GM23248 (cell line): Measurements from ENCODE around the gene ASIC1. TPM values are rescaled to one million over a fixed set of nuclear protein-coding genes. Genes with fewer than 3 reads are reported as not detected.

Experiments used
- DNase-seq: peaks from one replicate; pipeline ENCODE4 v3.0.0-alpha.2; 2015
- H2AFZ ChIP-seq: fragments of 200-600 bp; sonication (generic); 2 replicates; pipeline ENCODE4 v1.6.1; 2016; ENCODE audit warnings: antibody characterized with exemption
- H3F3A ChIP-seq: fragments of 200-600 bp; sonication (generic); 2 replicates; pipeline ENCODE4 v1.6.1; 2016; ENCODE audit warnings: mild to moderate bottlenecking, antibody characterized with exemption, mixed run types; ENCODE audit not compliant: insufficient read depth
- H3K27ac ChIP-seq: fragments of 200-600 bp; sonication (generic); 2 replicates; pipeline ENCODE4 v1.5.1; 2016; ENCODE audit warnings: mild to moderate bottlenecking
- H3K27me3 ChIP-seq: fragments of 200-600 bp; sonication (generic); replicated peaks from 2 replicates; pipeline ENCODE4 v1.6.1; 2016; ENCODE audit warnings: mild to moderate bottlenecking; ENCODE audit not compliant: insufficient read depth
- H3K36me3 ChIP-seq: fragments of 200-600 bp; sonication (generic); 2 replicates; pipeline ENCODE4 v1.6.1; 2016; ENCODE audit warnings: low read depth, mild to moderate bottlenecking
- H3K4me1 ChIP-seq: fragments of 200-600 bp; sonication (generic); 2 replicates; pipeline ENCODE4 v1.6.1; 2016; ENCODE audit warnings: mild to moderate bottlenecking; ENCODE audit not compliant: insufficient read depth
- H3K4me2 ChIP-seq: fragments of 200-600 bp; sonication (generic); one replicate; pipeline ENCODE4 v1.6.1; 2016; ENCODE audit warnings: mild to moderate bottlenecking; ENCODE audit not compliant: unreplicated experiment
- H3K4me3 ChIP-seq: fragments of 200-600 bp; sonication (generic); 2 replicates; pipeline ENCODE4 v1.5.1; 2016; ENCODE audit warnings: mild to moderate bottlenecking
- H3K79me2 ChIP-seq: fragments of 200-600 bp; sonication (generic); 2 replicates; pipeline ENCODE4 v1.6.1; 2016; ENCODE audit warnings: mild to moderate bottlenecking; ENCODE audit not compliant: insufficient read depth
- H3K9ac ChIP-seq: fragments of 200-600 bp; sonication (generic); 2 replicates; pipeline ENCODE4 v1.6.1; 2016; ENCODE audit warnings: mild to moderate bottlenecking
- H3K9me2 ChIP-seq: fragments of 200-600 bp; sonication (generic); 2 replicates; pipeline ENCODE4 v1.6.1; 2016; ENCODE audit warnings: mixed run types, mild to moderate bottlenecking, moderate library complexity; ENCODE audit not compliant: insufficient read depth
- H3K9me3 ChIP-seq: fragments of 200-600 bp; sonication (generic); one replicate; pipeline ENCODE4 v1.6.1; 2017; ENCODE audit warnings: low read depth
- H4K20me1 ChIP-seq: fragments of 200-600 bp; sonication (generic); 2 replicates; pipeline ENCODE4 v1.6.0; 2016; ENCODE audit not compliant: insufficient read depth
- EZH2 ChIP-seq: fragments of 200-600 bp; sonication (generic); IDR thresholded peaks from 2 replicates; pipeline ENCODE4 v1.6.1; 2018; ENCODE audit warnings: antibody characterized with exemption, mild to moderate bottlenecking; ENCODE audit not compliant: insufficient read depth, poor library complexity, severe bottlenecking
- EZH2phosphoT487 ChIP-seq: fragments of 200-600 bp; sonication (generic); IDR thresholded peaks from 2 replicates; pipeline ENCODE4 v1.6.1; 2018; ENCODE audit warnings: antibody characterized with exemption, moderate library complexity, mild to moderate bottlenecking, low read depth; ENCODE audit not compliant: insufficient read depth
- WGBS, 2 experiments: methylation state at CpG; one replicate each; pipeline ENCODE4 v1.1.6; 2015 to 2017; ENCODE audit warnings: low lambda C conversion rate in 2 of 2, low coverage in 1 of 2; ENCODE audit errors: missing lambda C conversion rate in 2 of 2; 5-methylcytosine and 5-hydroxymethylcytosine counted together
- in situ Hi-C: fragments of 300-500 bp; cut with MboI; formaldehyde crosslinking; loops from 2 replicates; pipeline ENCODE4 v1.15.0; 2020
- polyA plus RNA-seq: library from polyadenylated mRNA; unstranded; fragments of >200 nt; fragmentation: Nextera tagmentation; extraction: Ambion mirVana; gene quantifications from 2 replicates; pipeline ENCODE4 v1.2.1, GENCODE V29; 2016
- total RNA-seq: library from RNA; depleted of rRNA; stranded (reverse); fragments of >200 nt; shearing (Covaris generic); gene quantifications from 2 replicates; pipeline ENCODE4 v1.2.3, GENCODE V29; 2014

Gene ASIC1
- total and polyA plus RNA-seq, 2 experiments from 2014 or later, result 1.4 to 1.9 TPM

DNA sequence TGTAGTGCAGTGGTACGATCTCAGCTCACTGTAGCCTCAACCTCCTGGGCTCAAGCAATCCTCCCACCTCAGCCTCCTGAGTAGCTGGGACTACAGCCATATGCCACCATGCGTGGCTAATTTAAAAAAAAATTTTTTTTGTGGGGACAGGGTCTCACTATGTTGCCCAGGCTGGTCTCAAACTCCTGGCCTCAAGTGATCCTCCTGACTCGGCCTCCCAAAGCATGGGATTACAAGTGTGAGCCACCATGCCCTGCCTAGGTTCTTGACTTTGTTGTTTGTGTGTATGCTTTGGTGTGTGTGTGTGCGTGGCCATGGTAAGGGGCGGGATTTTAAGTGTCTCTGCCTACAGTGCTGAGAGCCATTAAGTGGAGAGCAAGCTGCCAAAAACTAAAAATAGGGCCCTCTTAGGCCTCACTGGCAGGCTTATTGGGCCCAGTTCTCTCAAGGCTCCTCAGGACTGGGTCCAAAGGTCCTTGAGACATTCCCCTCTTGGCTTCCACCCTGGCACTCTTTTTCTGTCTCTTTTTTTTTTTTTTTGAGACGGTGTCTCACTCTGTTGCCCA, 59.7 kb downstream of the ASIC1 start:
- TF ChIP-seq EZH2 (no peak), EZH2phosphoT487 (no peak)
- no peak overlapping the region for H3K27ac ChIP-seq
- in situ Hi-C loops, result no loop called here
- 0 out of 2 replicates have a peak, but pooled peaks cover 6% of the 10 kb centered on the region for H3K36me3 ChIP-seq
- H3K9me2 ChIP-seq, result no peaks in the 10 kb centered on the region
- no peaks in the 10 kb centered on the region for H3K4me1 ChIP-seq
- H3K9ac ChIP-seq, result no peak overlapping the region
- H3K79me2 ChIP-seq, result peaks cover 77% of the 10 kb centered on the region
- DNase-seq, result no peak
- no peak overlapping the region for H3K4me2 ChIP-seq
- no peak overlapping the region for H2AFZ ChIP-seq
- no peaks in the 10 kb centered on the region for H3K27me3 ChIP-seq
- no peak overlapping the region for H3K4me3 ChIP-seq
- H3K9me3 ChIP-seq, result no peaks in the 10 kb centered on the region
- no peaks in the 10 kb centered on the region for H4K20me1 ChIP-seq
- peaks cover 7% of the 10 kb centered on the region for H3F3A ChIP-seq
- WGBS, 2 experiments, result 80 to 88% methylated on average over 6 of the region's 6 CpGs

DNA sequence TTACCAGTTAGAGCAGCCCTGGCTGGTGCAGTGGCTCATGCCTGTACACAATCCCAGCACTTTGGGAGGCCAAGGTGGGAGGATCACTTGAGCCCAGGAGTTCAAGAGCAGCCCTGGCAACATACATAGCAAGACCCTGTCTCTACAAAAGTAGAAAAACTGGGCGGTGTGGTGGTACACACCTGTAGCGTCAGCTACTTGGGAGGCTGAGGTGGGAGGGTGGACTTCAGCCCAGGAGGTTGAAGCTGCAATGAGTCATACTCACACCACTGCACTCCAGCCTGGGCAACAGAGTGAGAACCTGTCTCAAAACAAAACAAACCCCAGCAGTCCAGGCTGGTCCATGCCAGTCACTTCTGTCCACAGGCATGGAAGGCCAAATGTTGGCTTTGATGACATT, 62.0 kb downstream of the ASIC1 start:
- no peak overlapping the region for H3K9ac ChIP-seq
- no peak overlapping the region for H3K27ac ChIP-seq
- peaks cover 10% of the 10 kb centered on the region; the same call in 1 of the 2 replicates for H3F3A ChIP-seq
- no peaks in the 10 kb centered on the region for H3K27me3 ChIP-seq
- no peak for TF ChIP-seq EZH2phosphoT487
- TF ChIP-seq EZH2, result no peak
- in situ Hi-C loops, result no loop called here
- no peaks in the 10 kb centered on the region for H3K9me2 ChIP-seq
- H3K4me2 ChIP-seq, result no peak overlapping the region
- H4K20me1 ChIP-seq, result no peaks in the 10 kb centered on the region
- no peaks in the 10 kb centered on the region for H3K4me1 ChIP-seq
- peaks cover 58% of the 10 kb centered on the region for H3K79me2 ChIP-seq
- no peak overlapping the region for H2AFZ ChIP-seq
- no peaks in the 10 kb centered on the region for H3K9me3 ChIP-seq
- DNase-seq, result no peak
- H3K4me3 ChIP-seq, result no peak overlapping the region
- 97 to 100% methylated on average over 2 of the region's 2 CpGs for WGBS, 2 experiments
- 0 out of 2 replicates have a peak, but pooled peaks cover 6% of the 10 kb centered on the region for H3K36me3 ChIP-seq

DNA sequence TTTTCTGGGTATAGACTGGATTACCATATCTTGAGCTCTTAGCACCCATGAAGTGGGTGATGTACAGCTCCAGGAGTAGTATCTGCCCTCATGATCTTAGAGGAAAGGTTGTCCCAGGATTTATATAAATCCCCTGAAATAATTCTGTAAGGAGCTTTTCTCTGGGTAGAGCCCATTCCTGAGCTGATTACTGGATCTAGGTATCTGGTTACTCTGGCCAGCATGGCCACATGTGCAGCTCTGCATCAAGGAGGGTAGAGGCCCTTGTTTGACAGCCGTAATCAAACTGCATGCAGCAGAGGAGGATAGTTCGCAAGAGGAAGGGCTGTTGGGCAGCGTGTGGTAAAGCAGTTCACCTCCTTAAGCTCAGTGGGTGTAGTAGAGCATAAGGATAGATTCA, 63.1 kb downstream of the ASIC1 start:
- Histone ChIP-seq H3K79me2 (peaks cover 46% of the 10 kb centered on the region), H3K4me1 (no peaks in the 10 kb centered on the region), H2AFZ (no peak overlapping the region), H3K9me3 (no peaks in the 10 kb centered on the region), H3K27ac (no peak overlapping the region), H3K9me2 (no peaks in the 10 kb centered on the region), H3K4me3 (no peak overlapping the region), H3K9ac (no peak overlapping the region), H3K4me2 (no peak overlapping the region), H3F3A (peaks cover 21% of the 10 kb centered on the region; the same call in 1 of the 2 replicates), H4K20me1 (no peaks in the 10 kb centered on the region), H3K27me3 (no peaks in the 10 kb centered on the region), H3K36me3 (0 out of 2 replicates have a peak, but pooled peaks cover 6% of the 10 kb centered on the region)
- 85 to 88% methylated on average over 3 of the region's 3 CpGs for WGBS, 2 experiments
- no peak for DNase-seq
- no peak for TF ChIP-seq EZH2
- no peak for TF ChIP-seq EZH2phosphoT487
- in situ Hi-C loops, result no loop called here

DNA sequence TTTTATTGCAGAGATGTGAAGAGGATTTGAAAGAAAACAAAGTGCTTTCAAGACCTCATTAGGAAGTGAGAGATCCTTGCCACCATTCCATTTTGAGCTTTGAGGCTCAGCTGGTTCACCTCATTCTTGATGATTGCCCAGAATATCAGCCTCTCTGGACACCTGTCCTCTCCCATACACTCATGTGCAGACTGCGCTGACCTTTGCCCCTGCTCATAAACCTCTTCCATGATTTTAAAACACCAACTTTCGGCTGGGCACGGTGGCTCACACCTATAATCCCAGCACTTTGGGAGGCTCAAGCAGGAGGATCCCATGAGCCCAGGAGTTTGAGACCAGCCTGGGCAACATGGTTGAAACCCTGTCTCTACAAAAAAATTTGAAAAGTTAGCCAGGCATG, 63.6 kb downstream of the ASIC1 start:
- Histone ChIP-seq H3K36me3 (0 out of 2 replicates have a peak, but pooled peaks cover 6% of the 10 kb centered on the region), H3K4me2 (no peak overlapping the region), H3K4me3 (no peak overlapping the region), H3K4me1 (no peaks in the 10 kb centered on the region), H3K27me3 (no peaks in the 10 kb centered on the region), H3K9ac (no peak overlapping the region), H3K79me2 (peaks cover 42% of the 10 kb centered on the region), H2AFZ (no peak overlapping the region), H3K27ac (no peak overlapping the region), H3K9me3 (no peaks in the 10 kb centered on the region), H3K9me2 (no peaks in the 10 kb centered on the region), H4K20me1 (no peaks in the 10 kb centered on the region), H3F3A (peaks cover 25% of the 10 kb centered on the region; the same call in 1 of the 2 replicates)
- TF ChIP-seq EZH2, result no peak
- TF ChIP-seq EZH2phosphoT487, result no peak
- WGBS, 2 experiments, result 88 to 90% methylated on average over 3 of the region's 3 CpGs
- DNase-seq, result no peak
- in situ Hi-C loops, result no loop called here
